GM23338 (cell line): ENCODE data around the gene TENT5A.

Experiments used
- CREB1 ChIP-seq: fragments of 250-450 bp; sonication (Bioruptor Pico); IDR thresholded peaks from 2 replicates; pipeline ENCODE4 v1.5.0; 2020; ENCODE audit warnings: low read depth, mild to moderate bottlenecking, moderate library complexity
- CTCF ChIP-seq, 2 experiments: fragments of 200-600 bp in 1 of 2; sonication (generic) in 1 of 2; conservative IDR thresholded peaks; 2 replicates each; pipeline versions ENCODE4 v1.5.1 to v1.6.1; 2016 to 2017; ENCODE audit warnings: antibody characterized with exemption in 2 of 2, low read depth in 2 of 2, mild to moderate bottlenecking in 2 of 2, moderate library complexity in 1 of 2
- EZH2 ChIP-seq: fragments of 200-600 bp; sonication (generic); IDR thresholded peaks from one replicate; pipeline ENCODE4 v1.8.0; 2017; ENCODE audit warnings: antibody characterized with exemption, mild to moderate bottlenecking, low read depth; ENCODE audit not compliant: unreplicated experiment
- EZH2phosphoT487 ChIP-seq: fragments of 200-600 bp; sonication (generic); IDR thresholded peaks from one replicate; pipeline ENCODE4 v1.8.1; 2018; ENCODE audit warnings: antibody characterized with exemption; ENCODE audit not compliant: unreplicated experiment
- JUNB ChIP-seq: IDR thresholded peaks from one replicate; pipeline ENCODE4 v1.6.1; 2016; ENCODE audit warnings: antibody characterized with exemption; ENCODE audit not compliant: unreplicated experiment
- POLR2AphosphoS5 ChIP-seq: IDR thresholded peaks from 2 replicates; pipeline ENCODE4 v1.6.1; 2016; ENCODE audit warnings: antibody characterized with exemption, low read depth
- REST ChIP-seq: IDR thresholded peaks from one replicate; pipeline ENCODE4 v1.6.1; 2018; ENCODE audit warnings: antibody characterized with exemption; ENCODE audit not compliant: unreplicated experiment
- ZNF114 ChIP-seq: fragments of 250-450 bp; sonication (Bioruptor Pico); IDR thresholded peaks from 2 replicates; pipeline ENCODE4 v1.5.0; 2020; ENCODE audit warnings: mild to moderate bottlenecking, moderate library complexity
- ZNF331 ChIP-seq: fragments of 250-450 bp; sonication (Bioruptor Pico); IDR thresholded peaks from 2 replicates; pipeline ENCODE4 v1.5.0; 2020; ENCODE audit warnings: low read depth, mild to moderate bottlenecking, moderate library complexity

- TF ChIP-seq CTCF (conservative IDR thresholded peaks at IDR 0.05; ENCODE audit: low read depth in 2 of 2): no peak
- TF ChIP-seq EZH2phosphoT487: no peak
- TF ChIP-seq EZH2: no peak
- no peak for TF ChIP-seq REST
- no peak for TF ChIP-seq POLR2AphosphoS5
- TF ChIP-seq JUNB: no peak
- TF ChIP-seq CREB1 (CRISPR knock-in tag): no peak
- TF ChIP-seq ZNF114 (CRISPR knock-in tag): no peak
- TF ChIP-seq ZNF331: no peak
Measured at GRCh38 chr6:81787313-81788068, 35.0 kb upstream of the TENT5A start.
